ENCODE measurements around the gene PLA2G6. TPM values are rescaled to one million over a fixed set of nuclear protein-coding genes. Genes with fewer than 3 reads are reported as not detected.
A peak's percentile ranks its signal among the peaks of the same experiment; 100 is the strongest.

Gene PLA2G6
- total RNA-seq, 1 experiment from 2014 or later = 1.0 TPM

DNA sequence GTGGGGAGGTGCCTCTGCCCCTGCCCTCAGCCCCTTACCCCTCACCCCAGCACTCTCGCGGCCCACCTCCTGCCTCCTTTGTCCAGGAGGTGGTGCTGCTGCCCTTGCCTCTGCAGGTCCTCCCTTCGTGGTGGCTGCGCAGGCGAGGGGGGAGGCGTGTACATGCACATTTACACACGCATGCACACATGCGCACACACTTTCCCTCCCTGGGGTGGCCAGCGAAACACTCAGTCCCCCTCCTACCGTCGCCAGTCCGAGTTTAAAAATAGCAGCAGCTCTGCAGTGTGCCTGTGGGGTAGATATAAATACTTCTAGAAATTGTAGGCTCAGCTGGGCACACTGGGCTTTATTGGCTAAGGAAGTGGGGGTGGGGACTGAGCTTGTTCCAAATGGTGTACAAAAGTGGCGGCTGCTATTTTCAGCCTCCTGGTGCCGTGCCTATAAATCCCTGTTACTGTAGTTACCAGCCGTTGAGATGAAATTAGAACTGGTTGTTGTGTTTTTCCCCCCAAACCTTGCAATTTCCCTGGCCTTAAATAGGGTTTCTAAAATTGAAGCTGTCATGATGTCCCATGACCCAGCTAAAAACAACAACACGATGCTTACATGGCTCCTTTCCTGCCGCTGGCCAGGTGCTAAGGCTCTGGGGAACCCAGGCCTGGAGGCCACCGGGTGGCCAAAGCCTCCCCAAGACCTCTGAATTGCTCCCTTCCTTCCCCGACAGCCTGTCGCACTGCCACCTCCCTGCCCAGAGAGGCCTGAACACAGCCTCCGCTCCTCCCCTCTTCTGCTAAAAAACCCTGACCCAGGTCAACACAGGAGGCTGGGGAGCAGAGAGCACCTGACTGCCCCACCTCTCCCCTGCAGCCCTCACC, 112.0 kb downstream of the PLA2G6 start:
- Histone ChIP-seq H3K27me3 (replicated peaks) (no peaks in the 10 kb centered on the region), H3K9me3 (replicated peaks) (no peaks in the 10 kb centered on the region), H3K4me1 (replicated peaks) (peaks cover 6% of the 10 kb centered on the region; the same call in 1 of the 2 replicates), H3K27ac (no peak overlapping the region), H3K4me3 (no peak overlapping the region), H3K36me3 (no peaks in the 10 kb centered on the region)
- peak; percentile 68 to 79 for DNase-seq (ENCODE audit: low read depth in 1 of 2, low spot score in 2 of 2)

DNA sequence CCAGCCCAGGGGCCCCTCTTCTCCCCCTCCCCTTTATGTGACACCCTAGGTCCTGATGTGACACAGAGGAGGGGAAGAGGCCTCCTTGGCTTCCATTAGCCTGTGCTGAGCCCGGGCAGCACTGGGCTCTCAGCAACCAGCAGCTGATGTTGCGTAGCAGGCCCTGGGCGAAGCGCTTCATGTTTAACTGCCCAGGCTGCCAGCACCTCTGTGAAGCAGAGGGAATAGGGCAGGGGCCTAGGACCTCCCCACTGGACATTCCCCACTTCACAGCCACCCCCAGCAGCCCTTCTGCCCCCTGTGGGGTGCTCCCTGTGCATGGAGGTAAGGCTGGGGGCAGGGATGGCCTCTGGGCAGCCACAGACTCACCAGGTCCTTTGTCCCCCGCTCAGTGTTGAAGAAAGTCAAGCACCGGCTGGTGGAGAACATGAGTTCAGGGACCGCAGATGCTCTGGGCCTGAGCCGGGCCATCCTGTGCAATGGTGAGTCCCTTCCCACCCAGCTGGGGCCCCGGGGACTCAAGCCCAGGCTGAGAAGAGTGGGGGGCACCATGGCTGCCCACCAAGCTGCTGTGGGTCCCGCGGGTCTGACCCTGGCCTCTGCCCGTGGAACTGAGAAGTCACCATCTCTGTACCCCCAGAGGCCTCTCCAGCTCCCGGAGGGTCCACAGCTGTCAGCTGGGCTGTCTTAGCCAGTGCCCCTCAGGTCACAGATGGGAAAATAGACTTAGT, 112.8 kb downstream of the PLA2G6 start:
- DNase-seq (ENCODE audit: low read depth in 1 of 2, low spot score in 2 of 2) = no peak
- Histone ChIP-seq H3K27ac (no peak overlapping the region), H3K9me3 (replicated peaks) (no peaks in the 10 kb centered on the region), H3K4me3 (no peak overlapping the region), H3K4me1 (replicated peaks) (peaks cover 6% of the 10 kb centered on the region; the same call in 1 of the 2 replicates), H3K36me3 (no peaks in the 10 kb centered on the region), H3K27me3 (replicated peaks) (no peaks in the 10 kb centered on the region)

DNA sequence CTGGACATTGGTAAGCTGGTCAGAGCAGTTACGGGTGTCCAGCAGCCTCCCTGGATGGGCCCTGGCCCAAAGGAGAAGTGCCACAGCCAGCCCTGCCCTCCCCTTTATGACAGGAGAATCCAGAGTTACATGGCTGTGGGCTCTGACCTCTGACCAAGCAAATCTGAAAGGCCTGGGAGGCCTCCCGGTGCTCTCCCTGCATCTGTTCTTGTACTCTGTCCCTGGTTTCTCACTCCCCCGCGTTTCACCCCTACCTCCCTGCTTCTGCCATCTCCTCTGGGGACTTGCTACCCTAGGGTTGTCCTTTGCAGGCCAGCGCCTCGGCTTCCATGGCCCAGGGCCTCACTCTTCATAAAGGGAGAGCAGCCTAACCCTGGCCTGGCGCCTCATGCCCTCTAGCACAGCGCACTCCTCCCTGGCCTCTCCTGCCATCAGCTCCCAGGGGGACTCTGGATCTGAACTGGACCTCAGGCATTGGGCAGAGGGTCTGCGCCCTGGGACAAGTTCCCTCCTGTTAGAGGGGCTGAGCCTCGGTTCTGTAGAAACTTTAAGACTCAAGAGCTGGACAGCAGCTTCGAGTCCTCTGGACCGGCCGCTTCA, 113.8 kb downstream of the PLA2G6 start:
- Histone ChIP-seq H3K9me3 (replicated peaks) (no peaks in the 10 kb centered on the region), H3K27ac (no peak overlapping the region), H3K36me3 (no peaks in the 10 kb centered on the region), H3K4me3 (no peak overlapping the region), H3K4me1 (replicated peaks) (peaks cover 6% of the 10 kb centered on the region; the same call in 1 of the 2 replicates), H3K27me3 (replicated peaks) (no peaks in the 10 kb centered on the region)
- DNase-seq (ENCODE audit: low read depth in 1 of 2, low spot score in 2 of 2) = no peak

DNA sequence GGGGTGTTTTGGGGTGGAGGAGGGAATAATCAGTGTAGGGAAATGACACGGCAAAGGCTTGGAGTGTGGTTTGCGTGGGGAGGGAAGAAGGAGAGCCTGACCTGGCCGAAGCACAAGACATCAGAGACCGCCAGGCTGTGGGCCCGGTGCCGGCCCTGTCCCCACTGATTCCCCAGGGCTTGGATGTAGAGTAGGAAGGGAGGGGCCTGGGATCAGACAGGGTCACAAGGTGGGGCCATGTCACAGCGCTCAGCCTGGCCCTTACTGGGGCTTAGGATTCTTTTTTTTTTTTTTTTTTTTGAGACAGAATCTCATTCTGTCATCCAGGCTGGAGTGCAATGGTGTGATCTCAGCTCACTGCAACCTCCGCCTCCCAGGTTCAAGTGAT, 114.6 kb downstream of the PLA2G6 start:
- DNase-seq (ENCODE audit: low read depth in 1 of 2, low spot score in 2 of 2) = no peak
- Histone ChIP-seq H3K4me3 (no peak overlapping the region), H3K36me3 (no peaks in the 10 kb centered on the region), H3K27ac (no peak overlapping the region), H3K4me1 (replicated peaks) (peaks cover 6% of the 10 kb centered on the region; the same call in 1 of the 2 replicates), H3K9me3 (replicated peaks) (no peaks in the 10 kb centered on the region), H3K27me3 (replicated peaks) (no peaks in the 10 kb centered on the region)

DNA sequence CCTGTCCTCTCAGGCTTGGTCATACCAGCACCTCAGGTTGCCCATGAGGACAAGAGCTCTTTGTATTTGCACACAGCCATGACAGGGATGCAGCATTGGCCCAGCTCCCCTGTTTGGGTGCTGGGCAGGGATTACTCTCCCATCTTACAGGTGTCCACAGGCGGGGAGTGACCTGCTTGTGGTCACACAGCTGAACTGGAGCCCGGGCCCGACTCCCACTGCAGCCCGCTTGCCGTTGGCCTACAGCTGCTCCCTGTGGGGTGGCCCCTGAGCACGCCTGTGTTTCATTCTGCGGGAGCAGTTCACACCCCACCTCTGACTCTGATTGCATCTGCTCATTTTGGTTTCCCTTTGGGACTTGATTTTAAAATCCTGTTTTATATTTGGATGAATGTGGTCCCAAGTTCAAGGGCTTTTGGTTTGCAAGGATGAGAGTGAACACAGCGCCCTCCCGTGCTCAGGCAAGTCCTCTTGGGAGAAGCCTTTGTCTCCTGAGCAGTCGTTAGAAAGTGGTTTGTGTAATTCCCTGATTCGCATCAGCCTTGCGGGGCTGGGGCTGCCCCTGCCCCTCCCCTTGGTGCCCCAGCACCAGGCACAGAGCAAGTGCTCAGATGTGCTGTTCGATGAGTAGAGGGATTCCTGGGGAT, 115.1 kb downstream of the PLA2G6 start:
- Histone ChIP-seq H3K4me1 (replicated peaks) (peaks cover 6% of the 10 kb centered on the region; the same call in 1 of the 2 replicates), H3K27me3 (replicated peaks) (no peaks in the 10 kb centered on the region), H3K27ac (no peak overlapping the region), H3K9me3 (replicated peaks) (no peaks in the 10 kb centered on the region), H3K36me3 (no peaks in the 10 kb centered on the region), H3K4me3 (no peak overlapping the region)
- DNase-seq (ENCODE audit: low read depth in 1 of 2, low spot score in 2 of 2) = no peak

DNA sequence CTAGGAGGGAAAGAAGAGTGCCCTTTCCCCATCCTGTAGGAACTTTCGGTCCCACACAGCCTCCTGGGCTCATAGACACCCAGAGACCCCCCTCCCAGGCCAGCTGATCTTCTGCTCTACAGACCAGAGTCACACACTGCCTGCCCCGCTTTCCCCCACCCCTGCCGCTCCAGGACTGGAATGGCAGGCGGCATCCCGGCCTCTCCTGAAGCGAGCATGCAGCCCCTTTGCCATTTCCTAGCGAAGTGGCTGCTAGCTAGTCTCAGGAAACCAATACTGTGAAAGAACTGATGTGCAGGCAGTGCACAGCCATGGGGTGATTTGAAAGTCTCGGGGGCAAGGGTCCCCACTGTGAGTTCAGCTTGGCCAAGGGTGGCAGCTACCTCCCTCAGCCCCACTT, 116.1 kb downstream of the PLA2G6 start:
- no peak for DNase-seq (ENCODE audit: low read depth in 1 of 2, low spot score in 2 of 2)
- H3K36me3 ChIP-seq = no peaks in the 10 kb centered on the region
- H3K4me3 ChIP-seq = no peak overlapping the region

DNA sequence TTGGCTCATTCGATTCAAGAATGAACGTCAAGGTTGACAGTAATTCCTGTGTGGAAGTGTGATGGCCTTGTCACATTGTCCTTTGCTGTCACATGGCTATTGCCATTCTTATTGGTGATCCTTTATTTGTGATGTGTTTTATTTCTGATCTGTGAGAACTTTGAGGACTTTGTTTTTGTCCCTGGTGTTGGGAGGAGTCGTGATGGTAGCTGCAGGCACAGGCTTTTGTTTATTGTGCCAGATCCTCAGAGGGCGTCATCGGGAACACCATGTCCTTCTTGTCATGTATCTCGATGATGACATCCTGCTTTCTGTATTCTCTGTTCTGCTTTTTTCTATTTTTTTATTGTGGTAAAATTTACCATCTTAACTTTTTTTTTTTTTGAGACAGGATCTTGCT, 118.8 kb downstream of the PLA2G6 start:
- Histone ChIP-seq H3K27me3 (replicated peaks) (no peaks in the 10 kb centered on the region), H3K9me3 (replicated peaks) (no peaks in the 10 kb centered on the region), H3K27ac (no peak overlapping the region), H3K36me3 (no peaks in the 10 kb centered on the region), H3K4me1 (replicated peaks) (no peaks in the 10 kb centered on the region), H3K4me3 (no peak overlapping the region)
- no peak for DNase-seq (ENCODE audit: low read depth in 1 of 2, low spot score in 2 of 2)

More for the DNA sequence above, 116.1 kb downstream of the PLA2G6 start:
- Histone ChIP-seq H3K27me3 (replicated peaks) (no peaks in the 10 kb centered on the region), H3K27ac (no peak overlapping the region), H3K9me3 (replicated peaks) (no peaks in the 10 kb centered on the region), H3K4me1 (replicated peaks) (peaks cover 6% of the 10 kb centered on the region; the same call in 1 of the 2 replicates)

Other genes starting within 250 kb of the PLA2G6 start
- gene C22orf23, start 228.2 kb downstream of the PLA2G6 start, total RNA-seq (2014; rRNA removed; shearing (Covaris generic)) = not detected in 2 replicates
- 77.3 and 99.6 TPM in 2 replicates for gene POLR2F, start 228.1 kb downstream of the PLA2G6 start, total RNA-seq (2014; rRNA removed; shearing (Covaris generic))
- gene SOX10, start 197.3 kb downstream of the PLA2G6 start, total RNA-seq (2014; rRNA removed; shearing (Covaris generic)) = not detected in 2 replicates
- gene PICK1, start 124.4 kb downstream of the PLA2G6 start, total RNA-seq (2014; rRNA removed; shearing (Covaris generic)) = 2.8 and 5.4 TPM in 2 replicates
- gene SLC16A8, start 97.6 kb downstream of the PLA2G6 start, total RNA-seq (2014; rRNA removed; shearing (Covaris generic)) = not detected in 2 replicates
- not detected in 2 replicates for gene BAIAP2L2, start 71.1 kb downstream of the PLA2G6 start, total RNA-seq (2014; rRNA removed; shearing (Covaris generic))
- gene MAFF, start 20.2 kb upstream of the PLA2G6 start, total RNA-seq (2014; rRNA removed; shearing (Covaris generic)) = 45.7 and 52.1 TPM in 2 replicates
- gene TMEM184B, start 91.2 kb upstream of the PLA2G6 start, total RNA-seq (2014; rRNA removed; shearing (Covaris generic)) = 22.0 and 23.8 TPM in 2 replicates
- 82.0 and 118 TPM in 2 replicates for gene CSNK1E, start 135.6 kb upstream of the PLA2G6 start, total RNA-seq (2014; rRNA removed; shearing (Covaris generic))